Brain microvascular endothelial cell (primary cell): ENCODE data around the gene LIPC.

ENCODE experiments used
- DNase-seq: peaks from one replicate; pipeline ENCODE4 v3.0.0-alpha.2; 2020
- H3K27ac ChIP-seq: fragments of 250-450 bp; sonication (Bioruptor Pico); 2 replicates; pipeline ENCODE4 v1.5.1; 2020; ENCODE audit warnings: mild to moderate bottlenecking, moderate library complexity
- H3K27me3 ChIP-seq: fragments of 250-450 bp; sonication (Bioruptor Pico); replicated peaks from 2 replicates; pipeline ENCODE4 v1.5.1; 2020; ENCODE audit warnings: mild to moderate bottlenecking
- H3K36me3 ChIP-seq: fragments of 250-450 bp; sonication (Bioruptor Pico); replicated peaks from 2 replicates; pipeline ENCODE4 v1.5.1; 2020; ENCODE audit warnings: mild to moderate bottlenecking
- H3K4me3 ChIP-seq: 2 replicates; pipeline ENCODE4 v1.5.1; 2011; ENCODE audit warnings: low read depth, mild to moderate bottlenecking, control low read depth, low read length, moderate library complexity
- CTCF ChIP-seq: IDR thresholded peaks from 2 replicates; pipeline ENCODE4 v1.5.1; 2011; ENCODE audit warnings: low read depth, mild to moderate bottlenecking, moderate library complexity, low read length, control low read depth, inconsistent platforms; ENCODE audit errors: missing control alignments
- in situ Hi-C: cut with HindIII; loops from 2 replicates; pipeline ENCODE4 v1.10.0; 2017; ENCODE audit warnings: low sequenced_read_pairs, low pct_ligation_motif_present

Gene LIPC

GRCh38 chr15:58401276-58401675 is 30.5 kb upstream of the LIPC start:
- in situ Hi-C loops: no loop called here
- no peak overlapping the region for H3K4me3 ChIP-seq
- no peaks in the 10 kb centered on the region for H3K36me3 ChIP-seq
- no peak overlapping the region for H3K27ac ChIP-seq
- H3K27me3 ChIP-seq: no peaks in the 10 kb centered on the region
- no peak for TF ChIP-seq CTCF
- DNase-seq: no peak

GRCh38 chr15:58401991-58402649 is 29.7 kb upstream of the LIPC start:
- no peak for TF ChIP-seq CTCF
- Histone ChIP-seq H3K27me3 (no peaks in the 10 kb centered on the region), H3K4me3 (no peak overlapping the region), H3K27ac (no peak overlapping the region), H3K36me3 (no peaks in the 10 kb centered on the region)
- in situ Hi-C loops: no loop called here
- DNase-seq: no peak

- Histone ChIP-seq H3K36me3 (no peaks in the 10 kb centered on the region), H3K27me3 (no peaks in the 10 kb centered on the region), H3K27ac (no peak overlapping the region), H3K4me3 (no peak overlapping the region)
- DNase-seq: no peak
- no peak for TF ChIP-seq CTCF
- in situ Hi-C loops: no loop called here
Measured at GRCh38 chr15:58403581-58403980, 28.2 kb upstream of the LIPC start.

GRCh38 chr15:58404020-58404419 is 27.8 kb upstream of the LIPC start:
- in situ Hi-C loops: no loop called here
- Histone ChIP-seq H3K36me3 (no peaks in the 10 kb centered on the region), H3K27me3 (no peaks in the 10 kb centered on the region), H3K27ac (no peak overlapping the region), H3K4me3 (no peak overlapping the region)
- TF ChIP-seq CTCF: no peak
- DNase-seq: no peak

- in situ Hi-C loops: no loop called here
- no peak for TF ChIP-seq CTCF
- H3K27ac ChIP-seq: no peak overlapping the region
- DNase-seq: no peak
- no peak overlapping the region for H3K4me3 ChIP-seq
- H3K27me3 ChIP-seq: no peaks in the 10 kb centered on the region
- no peaks in the 10 kb centered on the region for H3K36me3 ChIP-seq
Measured at GRCh38 chr15:58404722-58405121, 27.1 kb upstream of the LIPC start.

GRCh38 chr15:58405865-58406264 is 25.9 kb upstream of the LIPC start:
- Histone ChIP-seq H3K36me3 (no peaks in the 10 kb centered on the region), H3K27ac (no peak overlapping the region), H3K27me3 (no peaks in the 10 kb centered on the region), H3K4me3 (no peak overlapping the region)
- no peak for TF ChIP-seq CTCF
- in situ Hi-C loops: no loop called here
- DNase-seq: no peak
